Upper lobe of left lung (tissue), 6 donors: ENCODE measurements around the gene CNTRL. TPM values are rescaled to one million over a fixed set of nuclear protein-coding genes. Genes with fewer than 3 reads are reported as not detected.

ENCODE experiments used
- ATAC-seq, 2 donors: fragments of 200-7000 bp; cut with Tn5 transposase; one replicate each; pipeline ENCODE4 v1.9.1; 2022; ENCODE audit warnings: mild to moderate bottlenecking in 2 of 2, moderate library complexity in 2 of 2; ENCODE audit not compliant: low FRiP score in 2 of 2
- DNase-seq, 2 donors: peaks; one replicate each; pipeline ENCODE4 v3.0.0-alpha.2; 2019 to 2020
- H3K27ac ChIP-seq, 4 donors: fragments of 200-600 bp; sonication (generic); one replicate each; pipeline ENCODE4 v1.5.1; 2016 to 2019
- H3K27me3 ChIP-seq, 4 donors: fragments of 200-600 bp; sonication (generic); one replicate each; pipeline ENCODE4 v1.5.1; 2017 to 2019
- H3K36me3 ChIP-seq, 4 donors: fragments of 200-600 bp; sonication (generic); one replicate each; pipeline ENCODE4 v1.5.1; 2016 to 2019
- H3K4me1 ChIP-seq, 4 donors: fragments of 200-600 bp; sonication (generic); one replicate each; pipeline ENCODE4 v1.5.1; 2018 to 2019
- H3K4me3 ChIP-seq, 4 donors: fragments of 200-600 bp; sonication (generic); one replicate each; pipeline ENCODE4 v1.5.1; 2017 to 2019; ENCODE audit warnings: mild to moderate bottlenecking in 2 of 4, moderate library complexity in 1 of 4
- H3K9me3 ChIP-seq, 4 donors: fragments of 200-600 bp; sonication (generic); one replicate each; pipeline ENCODE4 v1.5.1; 2018 to 2019
- EP300 ChIP-seq, 4 donors: sonication (generic); formaldehyde crosslinking; IDR thresholded peaks; one replicate each; pipeline ENCODE4 v1.5.1; 2017; ENCODE audit warnings: antibody characterized with exemption in 4 of 4, control low read depth in 2 of 4
- POLR2A ChIP-seq, 4 donors: fragments of 450-650 bp; IDR thresholded peaks; one replicate each; pipeline ENCODE4 v1.5.1; 2016 to 2017; ENCODE audit warnings: antibody characterized with exemption in 4 of 4, mild to moderate bottlenecking in 2 of 4
- POLR2AphosphoS5 ChIP-seq, 2 donors: sonication (generic); formaldehyde crosslinking; IDR thresholded peaks; one replicate each; pipeline ENCODE4 v1.5.1; 2017; ENCODE audit warnings: antibody characterized with exemption in 2 of 2
- WGBS, 2 donors: methylation state at CpG; one replicate each; pipeline ENCODE4 v1.1.5; 2017 to 2018; 5-methylcytosine and 5-hydroxymethylcytosine counted together
- small RNA-seq, 4 donors: library from RNA; depleted of rRNA; stranded (forward); fragments of <200 nt; gene quantifications; one replicate each; pipeline ENCODE3, GENCODE V24; 2016
- total RNA-seq, 6 donors: library from RNA; depleted of rRNA in 4 of 6; stranded (reverse); fragments of >200 nt in 4 of 6; gene quantifications; one replicate each; pipeline versions ENCODE4 v1.1.0 to v1.2.1, GENCODE V29; 2016 to 2021
- TF ChIP-seq, protein P1 (sequence below), 6 experiments: fragments of 450-650 bp in 4 of 6; fragments of 200-600 bp in 2 of 6; sonication (generic) in 2 of 6; IDR thresholded peaks; one replicate each; pipeline ENCODE4 v1.5.1; 2016 to 2019; ENCODE audit warnings: antibody characterized with exemption in 6 of 6
- donor health status: DM: no; HTN: no; CAD: no; lungs with moderate emphysema.
- donor health status: DM: no; HTN: yes; CAD: no; lungs with severe emphysema.

The CNTRL gene
- total RNA-seq, 6 donors from 2014 or later: 16.1 to 52.4 (median 20.4) TPM

DNA sequence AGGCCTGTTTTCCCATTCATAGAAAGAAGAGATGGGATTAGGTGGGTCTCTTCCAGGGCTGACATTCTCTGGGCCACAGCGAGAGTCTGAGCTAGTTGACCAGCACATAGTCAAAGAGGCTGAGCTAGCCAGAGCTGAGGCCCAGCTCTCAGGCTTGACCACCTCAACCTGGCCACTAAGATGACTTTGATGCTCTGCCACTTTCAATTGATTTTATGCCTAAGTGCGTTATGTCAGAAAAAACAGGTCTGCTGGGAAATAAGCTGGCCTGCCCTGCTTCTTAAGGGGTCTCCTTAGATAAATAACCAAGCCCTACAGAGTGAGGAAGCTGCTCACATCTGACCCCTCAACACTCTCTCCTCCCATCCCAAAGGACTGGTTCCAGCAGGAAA is 146.9 kb downstream of the CNTRL start:
- ATAC-seq (no peak), DNase-seq (no peak)
- H3K36me3 ChIP-seq: no peaks in the 10 kb centered on the region
- 88 to 94% methylated on average over 2 of the region's 2 CpGs for WGBS, 2 donors
- no peak overlapping the region for H3K27ac ChIP-seq
- peaks cover 0 to 6% (median 0%) of the 10 kb centered on the region in 4 donors for H3K4me1 ChIP-seq
- TF ChIP-seq POLR2A (IDR thresholded peaks at IDR 0.05) (no peak), EP300 (IDR thresholded peaks at IDR 0.05) (no peak), POLR2AphosphoS5 (IDR thresholded peaks at IDR 0.05) (no peak)
- TF ChIP-seq, protein P1, sequence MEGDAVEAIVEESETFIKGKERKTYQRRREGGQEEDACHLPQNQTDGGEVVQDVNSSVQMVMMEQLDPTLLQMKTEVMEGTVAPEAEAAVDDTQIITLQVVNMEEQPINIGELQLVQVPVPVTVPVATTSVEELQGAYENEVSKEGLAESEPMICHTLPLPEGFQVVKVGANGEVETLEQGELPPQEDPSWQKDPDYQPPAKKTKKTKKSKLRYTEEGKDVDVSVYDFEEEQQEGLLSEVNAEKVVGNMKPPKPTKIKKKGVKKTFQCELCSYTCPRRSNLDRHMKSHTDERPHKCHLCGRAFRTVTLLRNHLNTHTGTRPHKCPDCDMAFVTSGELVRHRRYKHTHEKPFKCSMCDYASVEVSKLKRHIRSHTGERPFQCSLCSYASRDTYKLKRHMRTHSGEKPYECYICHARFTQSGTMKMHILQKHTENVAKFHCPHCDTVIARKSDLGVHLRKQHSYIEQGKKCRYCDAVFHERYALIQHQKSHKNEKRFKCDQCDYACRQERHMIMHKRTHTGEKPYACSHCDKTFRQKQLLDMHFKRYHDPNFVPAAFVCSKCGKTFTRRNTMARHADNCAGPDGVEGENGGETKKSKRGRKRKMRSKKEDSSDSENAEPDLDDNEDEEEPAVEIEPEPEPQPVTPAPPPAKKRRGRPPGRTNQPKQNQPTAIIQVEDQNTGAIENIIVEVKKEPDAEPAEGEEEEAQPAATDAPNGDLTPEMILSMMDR (IDR thresholded peaks at IDR 0.05): no peak
- no peaks in the 10 kb centered on the region for H3K27me3 ChIP-seq
- no peak overlapping the region for H3K4me3 ChIP-seq
- H3K9me3 ChIP-seq: no peaks in the 10 kb centered on the region

- Histone ChIP-seq H3K27me3 (no peaks in the 10 kb centered on the region), H3K27ac (no peak overlapping the region), H3K4me1 (peaks cover 0 to 6% (median 0%) of the 10 kb centered on the region in 4 donors), H3K9me3 (no peaks in the 10 kb centered on the region), H3K36me3 (no peaks in the 10 kb centered on the region), H3K4me3 (no peak overlapping the region)
- WGBS, 2 donors: 59 to 62% methylated on average over 12 of the region's 12 CpGs
- peak in 1 of 2 donors; percentile 61 for ATAC-seq
- DNase-seq: no peak
- TF ChIP-seq, protein P1 (IDR thresholded peaks at IDR 0.05): peak; percentile 48 to 59 (median 53)
- no peak for TF ChIP-seq EP300 (IDR thresholded peaks at IDR 0.05)
Measured at GRCh38 chr9:121222524-121223171, 147.9 kb downstream of the CNTRL start.

DNA sequence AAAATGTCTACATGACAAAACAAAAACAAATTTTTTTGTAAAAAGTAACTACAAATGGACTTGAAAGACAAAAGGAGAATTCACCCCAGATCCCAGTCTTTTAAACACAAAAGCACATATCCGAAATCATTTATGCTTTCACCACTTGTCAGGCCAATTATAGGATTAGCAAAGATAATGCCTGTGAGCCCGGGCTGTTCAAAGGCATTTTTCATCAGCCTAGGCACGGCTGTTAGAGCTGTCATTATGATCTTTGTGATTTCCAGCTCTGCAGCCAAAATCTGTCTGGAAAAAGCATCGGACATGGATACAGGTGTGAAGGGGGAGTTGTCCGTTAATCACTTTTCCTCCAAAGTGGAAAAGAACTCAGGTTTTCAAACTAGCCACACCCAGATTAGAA is 150.5 kb downstream of the CNTRL start:
- no peak overlapping the region for H3K4me3 ChIP-seq
- H3K27ac ChIP-seq: no peak overlapping the region
- no peaks in the 10 kb centered on the region for H3K36me3 ChIP-seq
- no peaks in the 10 kb centered on the region for H3K27me3 ChIP-seq
- DNase-seq (no peak), ATAC-seq (no peak)
- H3K9me3 ChIP-seq: no peaks in the 10 kb centered on the region
- TF ChIP-seq EP300 (IDR thresholded peaks at IDR 0.05) (no peak), POLR2A (IDR thresholded peaks at IDR 0.05) (no peak), POLR2AphosphoS5 (IDR thresholded peaks at IDR 0.05) (no peak)
- TF ChIP-seq, protein P1 (IDR thresholded peaks at IDR 0.05): no peak
- peaks cover 0 to 6% (median 0%) of the 10 kb centered on the region in 4 donors for H3K4me1 ChIP-seq
- 85 to 89% methylated on average over 5 of the region's 5 CpGs for WGBS, 2 donors

GRCh38 chr9:121226175-121226574 is 151.4 kb downstream of the CNTRL start:
- H3K27me3 ChIP-seq: no peaks in the 10 kb centered on the region
- H3K9me3 ChIP-seq: no peaks in the 10 kb centered on the region
- TF ChIP-seq, protein P1 (IDR thresholded peaks at IDR 0.05): no peak
- no peak for TF ChIP-seq POLR2AphosphoS5 (IDR thresholded peaks at IDR 0.05)
- TF ChIP-seq POLR2A (IDR thresholded peaks at IDR 0.05): no peak
- no peak for TF ChIP-seq EP300 (IDR thresholded peaks at IDR 0.05)
- H3K4me1 ChIP-seq: peaks cover 0 to 6% (median 0%) of the 10 kb centered on the region in 4 donors
- no peak for ATAC-seq
- H3K27ac ChIP-seq: no peak overlapping the region
- H3K36me3 ChIP-seq: no peaks in the 10 kb centered on the region
- DNase-seq: no peak
- no peak overlapping the region for H3K4me3 ChIP-seq
- 81 to 83% methylated on average over 2 of the region's 2 CpGs for WGBS, 2 donors

Small RNAs within 50 kb of the gene (small RNA-seq; reads per million reads assigned to genes)
- gene RN7SL181P: 0 to 0.20 (median 0) reads per million in 4 donors

Other genes with a start within 250 kb of the CNTRL start
- 10 to 100 TPM; 11.4 to 56.8 (median 40.1) TPM for gene PSMD5, start 232.0 kb upstream of the CNTRL start, total RNA-seq
- 10 to 100 TPM in 5 of 6 donors, 1 to 10 TPM in 1; 8.0 to 42.4 (median 19.2) TPM for gene PHF19, start 197.8 kb upstream of the CNTRL start, total RNA-seq
- gene TRAF1, start 148.2 kb upstream of the CNTRL start, total RNA-seq: 10 to 100 TPM in 2 of 6 donors, 1 to 10 TPM in 4; 2.9 to 29.3 (median 6.6) TPM
- gene C5, start 24.7 kb upstream of the CNTRL start, total RNA-seq: 10 to 100 TPM in 5 of 6 donors, 1 to 10 TPM in 1; 7.1 to 18.9 (median 16.8) TPM
- 10 to 100 TPM; 21.3 to 90.8 (median 77.4) TPM for gene RAB14, start 126.9 kb downstream of the CNTRL start, total RNA-seq
- 100 to 1,000 TPM; 217 to 935 (median 648) TPM for gene GSN, start 193.2 kb downstream of the CNTRL start, total RNA-seq